GM12878 (cell line): ENCODE data around the gene DLEC1. TPM values are rescaled to one million over a fixed set of nuclear protein-coding genes. Genes with fewer than 3 reads are reported as not detected.

Source experiments
- ATF3 ChIP-seq: IDR thresholded peaks from 2 replicates; pipeline ENCODE4 v1.6.1; 2011; ENCODE audit warnings: low read depth, mild to moderate bottlenecking, low read length, moderate library complexity, borderline replicate concordance; ENCODE audit errors: extremely low read depth
- ATF7 ChIP-seq: fragments of 450-650 bp; IDR thresholded peaks from 2 replicates; pipeline ENCODE4 v1.6.1; 2016; ENCODE audit warnings: low read depth, mild to moderate bottlenecking
- CHD2 ChIP-seq: IDR thresholded peaks from 2 replicates; pipeline ENCODE4 v1.6.1; 2011; ENCODE audit warnings: low read depth, low read length, improper control_type of control experiment, borderline replicate concordance
- CREB1 ChIP-seq: IDR thresholded peaks from 2 replicates; pipeline ENCODE4 v1.6.1; 2012; ENCODE audit warnings: low read depth, mild to moderate bottlenecking, inconsistent platforms
- E2F4 ChIP-seq: IDR thresholded peaks from 2 replicates; pipeline ENCODE4 v1.6.1; 2012; ENCODE audit warnings: low read depth, low read length, improper control_type of control experiment
- EZH2 ChIP-seq: IDR thresholded peaks from 2 replicates; pipeline ENCODE4 v1.6.1; 2012; ENCODE audit warnings: low read depth, mild to moderate bottlenecking, control low read depth, inconsistent platforms, low read length, borderline replicate concordance; ENCODE audit not compliant: control insufficient read depth
- FOS ChIP-seq: IDR thresholded peaks from 3 replicates; pipeline ENCODE4 v1.6.1; 2011; ENCODE audit warnings: borderline replicate concordance; ENCODE audit not compliant: insufficient read length; ENCODE audit errors: extremely low read depth
- MTA3 ChIP-seq: IDR thresholded peaks from 2 replicates; pipeline ENCODE4 v1.6.1; 2012; ENCODE audit warnings: low read length, inconsistent platforms, borderline replicate concordance
- MXI1 ChIP-seq: fragments of 150-350 bp; IDR thresholded peaks from 2 replicates; pipeline ENCODE4 v1.6.1; 2011; ENCODE audit warnings: low read depth, mild to moderate bottlenecking, inconsistent platforms, low read length, improper control_type of control experiment
- MYC ChIP-seq: IDR thresholded peaks from 2 replicates; pipeline ENCODE4 v1.6.1; 2011; ENCODE audit warnings: mild to moderate bottlenecking, low read length, moderate library complexity, inconsistent platforms; ENCODE audit not compliant: insufficient read depth, insufficient replicate concordance, insufficient read length, severe bottlenecking
- PKNOX1 ChIP-seq: fragments of 450-650 bp; IDR thresholded peaks from 2 replicates; pipeline ENCODE4 v1.6.1; 2016; ENCODE audit warnings: mild to moderate bottlenecking
- POLR2AphosphoS5 ChIP-seq: IDR thresholded peaks from 2 replicates; pipeline ENCODE4 v1.6.1; 2011; ENCODE audit warnings: mild to moderate bottlenecking, low read length, inconsistent platforms
- RAD51 ChIP-seq: fragments of 450-650 bp; IDR thresholded peaks from 2 replicates; pipeline ENCODE4 v1.6.1; 2016; ENCODE audit warnings: moderate library complexity, mild to moderate bottlenecking, inconsistent platforms
- RFX5 ChIP-seq: IDR thresholded peaks from 2 replicates; pipeline ENCODE4 v1.6.1; 2011; ENCODE audit warnings: low read depth, low read length, improper control_type of control experiment
- SPI1 ChIP-seq: IDR thresholded peaks from 2 replicates; pipeline ENCODE4 v1.6.1; 2011; ENCODE audit warnings: low read depth, mild to moderate bottlenecking, low read length, moderate library complexity, borderline replicate concordance; ENCODE audit not compliant: insufficient read depth
- SUZ12 ChIP-seq: fragments of 200-600 bp; sonication (generic); IDR thresholded peaks from one replicate; pipeline ENCODE4 v1.6.1; 2018; ENCODE audit warnings: antibody characterized with exemption, mild to moderate bottlenecking; ENCODE audit not compliant: unreplicated experiment
- TCF12 ChIP-seq: IDR thresholded peaks from 2 replicates; pipeline ENCODE4 v1.6.1; 2011; ENCODE audit warnings: low read depth, mild to moderate bottlenecking, low read length
- YBX1 ChIP-seq: fragments of 450-650 bp; IDR thresholded peaks from 2 replicates; pipeline ENCODE4 v1.6.1; 2016; ENCODE audit warnings: antibody characterized with exemption
- ZBTB33 ChIP-seq: fragments of 450-650 bp; IDR thresholded peaks from 2 replicates; pipeline ENCODE4 v1.6.1; 2017; ENCODE audit warnings: mild to moderate bottlenecking
- ZBTB4 ChIP-seq: fragments of 450-650 bp; formaldehyde crosslinking; IDR thresholded peaks from 2 replicates; pipeline ENCODE4 v1.4.0; 2022; ENCODE audit warnings: mild to moderate bottlenecking, moderate library complexity
- ZNF207 ChIP-seq: fragments of 450-650 bp; IDR thresholded peaks from 2 replicates; pipeline ENCODE4 v1.6.1; 2014; ENCODE audit warnings: antibody characterized with exemption, mild to moderate bottlenecking, borderline replicate concordance
- ZNF217 ChIP-seq: fragments of 450-650 bp; IDR thresholded peaks from 2 replicates; pipeline ENCODE4 v1.6.1; 2017; ENCODE audit warnings: antibody characterized with exemption, mild to moderate bottlenecking
- polyA plus RNA-seq, 11 experiments: library from polyadenylated mRNA; depleted of rRNA in 4 of 11; unstranded in 6 of 11; stranded (reverse) in 5 of 11; fragments of >200 nt; fragmentation: Nextera tagmentation in 4 of 11; fragmentation: Illumina TruSeq in 1 of 11; extraction: Ambion mirVana in 4 of 11; extraction: Trizol in 1 of 11; gene quantifications; 1 replicate in 1 of 11; 2 replicates in 10 of 11; pipeline versions ENCODE4 v1.2.1 to v1.2.3, GENCODE V29; 2011 to 2016; ENCODE audit warnings: inconsistent platforms in 2 of 11, missing spikeins in 2 of 11, low read depth in 1 of 11
- total RNA-seq, 4 experiments: library from RNA; depleted of rRNA in 3 of 4; stranded (reverse); fragments of >200 nt in 3 of 4; fragmentation: Illumina TruSeq in 1 of 4; extraction: Trizol in 1 of 4; gene quantifications; 2 replicates each; pipeline versions ENCODE4 v1.2.1 to v1.2.3, GENCODE V29; 2013 to 2021

Gene DLEC1
- total and polyA plus RNA-seq, 10 of the 15 experiments (the other 5 are each of a cell fraction or from before 2014, with no cell fraction given) = 0.03 to 0.29 (median 0.07) TPM; not detected in 3

- no peak for TF ChIP-seq CREB1
- no peak for TF ChIP-seq SPI1
- TF ChIP-seq EZH2 = no peak
- peak; percentile 60 for TF ChIP-seq MXI1
- TF ChIP-seq PKNOX1 = peak; percentile 95
- TF ChIP-seq ZBTB4 (CRISPR knock-in tag) = no peak
- TF ChIP-seq ZNF207 = 0 out of 2 replicates have a peak, but pooled peaks have one; percentile 25
- TF ChIP-seq ZBTB33 = no peak
- TF ChIP-seq RFX5 = peak; percentile 50
- TF ChIP-seq POLR2AphosphoS5 = peak; percentile 92
- TF ChIP-seq TCF12 = no peak
- TF ChIP-seq E2F4 = no peak
- 0 out of 2 replicates have a peak, but pooled peaks have one; percentile 8 for TF ChIP-seq ATF7
- TF ChIP-seq ZNF217 = no peak
- no peak for TF ChIP-seq YBX1
- no peak for TF ChIP-seq SUZ12
- TF ChIP-seq FOS = no peak
- TF ChIP-seq ATF3 = no peak
- TF ChIP-seq CHD2 = peak; percentile 52; the same call in 1 of the 2 replicates
- TF ChIP-seq MTA3 = no peak
- no peak for TF ChIP-seq RAD51
- no peak for TF ChIP-seq MYC
These were observed 98.0 kb downstream of the DLEC1 start, which contains the start of gene ACAA1 (continued) for GRCh38 chr3:38136777-38137614.
